GM18520 (cell line): Measurements from ENCODE around the gene CDH1.
A peak's percentile ranks its signal among the peaks of the same experiment; 100 is the strongest.

Experiments
- ATAC-seq: cut with Tn5 transposase; IDR thresholded peaks from one replicate; pipeline ENCODE4 v1.9.1; 2021; ENCODE audit not compliant: unreplicated experiment

CDH1 gene

GRCh38 chr16:68843482-68844210, 106.6 kb downstream of the CDH1 start, which contains the start of gene TANGO6:
TSS of gene TANGO6 (plus strand) at chr16:68843531. CDS start at chr16:68843618, 87 bp downstream.
- ATAC-seq = peak; percentile 71

GRCh38 chr16:68844211-68844564, 107.1 kb downstream of the CDH1 start:
- ATAC-seq = no peak

GRCh38 chr16:68848786-68849185, 111.7 kb downstream of the CDH1 start:
- ATAC-seq = no peak

- no peak for ATAC-seq
Measured at GRCh38 chr16:68850481-68850880, 113.4 kb downstream of the CDH1 start.

- ATAC-seq = no peak
Measured at GRCh38 chr16:68851601-68852000, 114.5 kb downstream of the CDH1 start.

- ATAC-seq = no peak
Measured at GRCh38 chr16:68857479-68857878, 120.4 kb downstream of the CDH1 start.

- ATAC-seq = no peak
Measured at GRCh38 chr16:68859828-68860227, 122.7 kb downstream of the CDH1 start.

- ATAC-seq = no peak
Measured at GRCh38 chr16:68860978-68861892, 124.1 kb downstream of the CDH1 start.

GRCh38 chr16:68866933-68867332, 129.8 kb downstream of the CDH1 start:
- peak; percentile 96 for ATAC-seq

GRCh38 chr16:68869492-68870088, 132.5 kb downstream of the CDH1 start:
- no peak for ATAC-seq

GRCh38 chr16:68873635-68874471, 136.8 kb downstream of the CDH1 start:
- no peak for ATAC-seq

- ATAC-seq = no peak
Measured at GRCh38 chr16:68875871-68876270, 138.8 kb downstream of the CDH1 start.

- no peak for ATAC-seq
Measured at GRCh38 chr16:68883685-68884084, 146.6 kb downstream of the CDH1 start.

- no peak for ATAC-seq
Measured at GRCh38 chr16:68884401-68884800, 147.3 kb downstream of the CDH1 start.
